ENCODE data around the gene PTPRN2. TPM values are rescaled to one million over a fixed set of nuclear protein-coding genes. Genes with fewer than 3 reads are reported as not detected.

Gene PTPRN2
- total RNA-seq, 1 donor from 2014 or later = 15.4 TPM

- H3K27me3 Mint-ChIP-seq = no peaks in the 10 kb centered on the region
- DNase-seq (ENCODE audit: extremely low spot score, unreplicated experiment) = no peak
- no peaks in the 10 kb centered on the region for H3K36me3 Mint-ChIP-seq
- H3K4me3 Mint-ChIP-seq = no peak overlapping the region
- no peaks in the 10 kb centered on the region for H3K9me3 Mint-ChIP-seq
- H3K27ac Mint-ChIP-seq = no peak overlapping the region
- no peak for TF ChIP-seq CTCF (conservative IDR thresholded peaks at IDR 0.05)
- peaks cover 5% of the 10 kb centered on the region for H3K4me1 Mint-ChIP-seq (ENCODE audit: unreplicated experiment)
Observed at GRCh38 chr7:158488181-158488971, 99.2 kb downstream of the PTPRN2 start.

- Mint-ChIP-seq H3K4me1 (ENCODE audit: unreplicated experiment) (peaks cover 5% of the 10 kb centered on the region), H3K27me3 (no peaks in the 10 kb centered on the region), H3K27ac (no peak overlapping the region), H3K9me3 (no peaks in the 10 kb centered on the region), H3K36me3 (no peaks in the 10 kb centered on the region), H3K4me3 (no peak overlapping the region)
- no peak for TF ChIP-seq CTCF (conservative IDR thresholded peaks at IDR 0.05)
- DNase-seq (ENCODE audit: extremely low spot score, unreplicated experiment) = no peak
Observed at GRCh38 chr7:158487631-158488151, 99.9 kb downstream of the PTPRN2 start.

GRCh38 chr7:158486919-158487318, 100.7 kb downstream of the PTPRN2 start:
- TF ChIP-seq CTCF (conservative IDR thresholded peaks at IDR 0.05) = no peak
- no peak for DNase-seq (ENCODE audit: extremely low spot score, unreplicated experiment)
- no peaks in the 10 kb centered on the region for H3K9me3 Mint-ChIP-seq
- no peaks in the 10 kb centered on the region for H3K36me3 Mint-ChIP-seq
- peaks cover 5% of the 10 kb centered on the region for H3K4me1 Mint-ChIP-seq (ENCODE audit: unreplicated experiment)
- H3K27me3 Mint-ChIP-seq = no peaks in the 10 kb centered on the region
- no peak overlapping the region for H3K4me3 Mint-ChIP-seq
- H3K27ac Mint-ChIP-seq = no peak overlapping the region

DNA sequence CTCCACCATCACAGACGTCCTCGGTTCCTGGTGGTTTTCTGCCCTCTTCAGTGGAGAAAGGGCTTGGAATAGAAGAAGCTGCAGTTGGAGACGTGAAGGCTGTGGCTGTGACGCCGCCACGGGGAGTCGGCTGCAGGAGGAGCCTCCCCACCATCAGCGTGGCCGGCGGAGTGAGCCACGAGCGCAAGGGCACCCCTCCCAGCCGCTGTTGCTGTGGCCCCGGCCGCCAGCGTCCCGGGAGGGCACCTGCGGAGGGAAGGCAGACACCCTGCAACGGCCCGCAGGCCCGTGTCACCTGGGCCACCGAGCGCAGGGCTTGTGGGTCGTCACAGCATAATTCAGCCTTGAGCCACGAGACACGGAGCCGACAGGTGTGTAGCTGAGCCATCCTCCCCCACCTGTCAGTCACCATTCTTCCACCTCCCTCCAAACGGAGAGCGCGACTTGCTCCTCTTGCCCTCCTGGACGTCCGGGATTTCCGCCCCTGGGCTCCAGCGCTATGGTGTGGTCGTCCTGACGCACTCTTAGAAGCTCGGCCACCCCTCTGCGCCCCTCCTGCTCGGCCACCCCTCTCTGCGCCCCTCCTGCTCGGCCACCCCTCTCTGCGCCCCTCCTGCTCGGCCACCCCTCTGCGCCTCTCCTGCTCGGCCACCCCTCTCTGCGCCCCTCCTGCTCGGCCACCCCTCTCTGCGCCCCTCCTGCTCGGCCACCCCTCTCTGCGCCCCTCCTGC, 102.7 kb downstream of the PTPRN2 start:
- H3K27me3 Mint-ChIP-seq = peaks cover 4% of the 10 kb centered on the region
- DNase-seq (ENCODE audit: extremely low spot score, unreplicated experiment) = no peak
- H3K27ac Mint-ChIP-seq = no peak overlapping the region
- peaks cover 5% of the 10 kb centered on the region for H3K4me1 Mint-ChIP-seq (ENCODE audit: unreplicated experiment)
- H3K36me3 Mint-ChIP-seq = no peaks in the 10 kb centered on the region
- H3K9me3 Mint-ChIP-seq = no peaks in the 10 kb centered on the region
- no peak for TF ChIP-seq CTCF (conservative IDR thresholded peaks at IDR 0.05)
- no peak overlapping the region for H3K4me3 Mint-ChIP-seq

DNA sequence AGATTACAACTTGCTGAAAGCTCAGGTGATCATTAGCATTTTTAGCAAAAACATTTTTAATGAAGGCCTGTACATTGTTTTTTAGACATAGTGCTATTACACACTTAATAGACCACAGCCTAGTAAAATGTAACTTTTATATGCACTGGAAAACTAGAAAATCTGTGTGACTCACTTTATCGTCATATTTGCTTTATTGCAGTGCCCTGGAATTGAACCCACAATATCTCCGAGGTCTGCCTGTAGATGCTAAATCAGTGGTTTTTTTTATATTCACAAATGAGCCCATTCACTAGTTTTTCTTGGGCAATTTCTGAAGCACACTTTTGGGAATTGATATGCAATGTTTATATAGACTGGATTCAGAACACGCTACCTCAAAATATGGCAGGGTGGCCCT, 105.1 kb downstream of the PTPRN2 start:
- no peak for DNase-seq (ENCODE audit: extremely low spot score, unreplicated experiment)
- Mint-ChIP-seq H3K36me3 (no peaks in the 10 kb centered on the region), H3K4me3 (no peak overlapping the region), H3K4me1 (ENCODE audit: unreplicated experiment) (no peaks in the 10 kb centered on the region), H3K27ac (no peak overlapping the region), H3K9me3 (no peaks in the 10 kb centered on the region), H3K27me3 (peaks cover 4% of the 10 kb centered on the region)
- TF ChIP-seq CTCF (conservative IDR thresholded peaks at IDR 0.05) = no peak

Measured in type B pancreatic cell (in vitro differentiated cells).